Small intestine (tissue), 7 donors: ENCODE data around the gene DPP6. TPM values are rescaled to one million over a fixed set of nuclear protein-coding genes. Genes with fewer than 3 reads are reported as not detected.

ENCODE experiments used
- DNase-seq, 2 donors: peaks; one replicate each; pipeline versions ENCODE4 v3.0.0 to v3.0.0-alpha.2; 2013
- FAIRE-seq: peaks from 2 replicates; lab custom pipeline; 2012; peaks lifted over from hg19 to GRCh38; lab: Jason Lieb, UNC
- H3K27ac ChIP-seq, 3 donors: one replicate each; pipeline ENCODE4 v1.5.1; 2013; ENCODE audit warnings: low read length in 2 of 3, mild to moderate bottlenecking in 2 of 3, control low read depth in 1 of 3, inconsistent platforms in 1 of 3, low read depth in 1 of 3, moderate library complexity in 1 of 3
- H3K27me3 ChIP-seq, 3 donors: one replicate each; pipeline ENCODE4 v1.6.1; 2013; ENCODE audit warnings: low read length in 3 of 3, inconsistent platforms in 1 of 3; ENCODE audit not compliant: control insufficient read depth in 3 of 3, insufficient read depth in 3 of 3
- H3K36me3 ChIP-seq, 3 donors: one replicate each; pipeline ENCODE4 v1.6.1; 2013; ENCODE audit warnings: low read length in 3 of 3, inconsistent platforms in 1 of 3, low read depth in 1 of 3, mild to moderate bottlenecking in 1 of 3, moderate library complexity in 1 of 3; ENCODE audit not compliant: control insufficient read depth in 3 of 3, insufficient read depth in 2 of 3
- H3K4me1 ChIP-seq, 3 donors: one replicate each; pipeline ENCODE4 v1.6.1; 2013; ENCODE audit warnings: low read length in 2 of 3, inconsistent platforms in 1 of 3, low read depth in 1 of 3, mild to moderate bottlenecking in 1 of 3, moderate library complexity in 1 of 3; ENCODE audit not compliant: control insufficient read depth in 3 of 3, insufficient read depth in 2 of 3
- H3K4me3 ChIP-seq, 3 donors: one replicate each; pipeline ENCODE4 v1.5.1; 2013; ENCODE audit warnings: low read length in 3 of 3, control low read depth in 1 of 3, inconsistent platforms in 1 of 3, low read depth in 1 of 3, mild to moderate bottlenecking in 1 of 3, moderate library complexity in 1 of 3
- H3K9me3 ChIP-seq, 2 donors: one replicate each; pipeline ENCODE4 v1.6.1; 2013; ENCODE audit warnings: low read depth in 1 of 2, low read length in 1 of 2; ENCODE audit not compliant: control insufficient read depth in 2 of 2, insufficient read depth in 1 of 2
- WGBS, 3 donors: extraction: QIAGEN DNeasy Blood & Tissue Kit; methylation state at CpG; one replicate each; pipeline ENCODE4 v1.1.7; 2013; 5-methylcytosine and 5-hydroxymethylcytosine counted together
- polyA plus RNA-seq, 4 donors: library from polyadenylated mRNA; stranded (reverse) in 3 of 4; unstranded in 1 of 4; fragments of 200-250 nt in 3 of 4; fragments of 120-200 nt in 1 of 4; gene quantifications; one replicate each; pipeline versions ENCODE4 v1.2.1 to v1.2.3, GENCODE V29; 2013
- donor health status: healthy with polysubstance abuse.
- donor health status: control.
- donor health status: control.
- donor health status: Bipolar disorder and iron deficiency.
- donor health status: healthy.

DPP6 gene
- polyA plus RNA-seq, 4 donors = 0.80 to 1.8 TPM; not detected in 2

- Histone ChIP-seq H3K27me3 (no peaks in the 10 kb centered on the region), H3K4me1 (no peaks in the 10 kb centered on the region), H3K36me3 (no peaks in the 10 kb centered on the region), H3K9me3 (peaks cover 0 to 3% of the 10 kb centered on the region in 2 donors), H3K27ac (no peak overlapping the region), H3K4me3 (no peak overlapping the region)
- no peak for DNase-seq
- 87 to 89% (median 87%) methylated on average over 8 of the region's 8 CpGs for WGBS, 3 donors
- FAIRE-seq = no peak
Measured at GRCh38 chr7:154385214-154385613, 333.0 kb downstream of the DPP6 start.

- no peak overlapping the region for H3K27ac ChIP-seq
- FAIRE-seq = no peak
- DNase-seq = no peak
Measured at GRCh38 chr7:154387252-154387651, 335.1 kb downstream of the DPP6 start.

GRCh38 chr7:154388412-154388811, 336.2 kb downstream of the DPP6 start:
- Histone ChIP-seq H3K4me1 (no peaks in the 10 kb centered on the region), H3K9me3 (peaks cover 0 to 3% of the 10 kb centered on the region in 2 donors), H3K36me3 (no peaks in the 10 kb centered on the region), H3K27ac (no peak overlapping the region), H3K4me3 (no peak overlapping the region), H3K27me3 (no peaks in the 10 kb centered on the region)
- DNase-seq (no peak), FAIRE-seq (no peak)
- WGBS, 3 donors = 69 to 81% (median 78%) methylated on average over 4 of the region's 4 CpGs

More at GRCh38 chr7:154387252-154387651, 335.1 kb downstream of the DPP6 start:
- H3K4me1 ChIP-seq = no peaks in the 10 kb centered on the region
- no peak overlapping the region for H3K4me3 ChIP-seq
- no peaks in the 10 kb centered on the region for H3K27me3 ChIP-seq
- no peaks in the 10 kb centered on the region for H3K36me3 ChIP-seq
- H3K9me3 ChIP-seq = peaks cover 0 to 3% of the 10 kb centered on the region in 2 donors

GRCh38 chr7:154388999-154389398, 336.8 kb downstream of the DPP6 start:
- Histone ChIP-seq H3K36me3 (no peaks in the 10 kb centered on the region), H3K4me3 (no peak overlapping the region), H3K27me3 (no peaks in the 10 kb centered on the region), H3K4me1 (no peaks in the 10 kb centered on the region), H3K27ac (no peak overlapping the region), H3K9me3 (peaks cover 0 to 3% of the 10 kb centered on the region in 2 donors)
- 29 to 45% (median 35%) methylated on average over 10 of the region's 10 CpGs for WGBS, 3 donors
- DNase-seq (no peak), FAIRE-seq (no peak)

- DNase-seq (no peak), FAIRE-seq (no peak)
- H3K4me3 ChIP-seq = no peak overlapping the region
- 95 to 97% (median 97%) methylated on average over 17 of the region's 17 CpGs for WGBS, 3 donors
- no peaks in the 10 kb centered on the region for H3K27me3 ChIP-seq
- no peaks in the 10 kb centered on the region for H3K4me1 ChIP-seq
- no peaks in the 10 kb centered on the region for H3K36me3 ChIP-seq
- H3K9me3 ChIP-seq = no peaks in the 10 kb centered on the region
- H3K27ac ChIP-seq = no peak overlapping the region
Measured at GRCh38 chr7:154390961-154391360, 338.8 kb downstream of the DPP6 start.

- no peak for FAIRE-seq
- H3K4me3 ChIP-seq = no peak overlapping the region
- 77 to 81% (median 80%) methylated on average over 2 of the region's 2 CpGs for WGBS, 3 donors
Measured at GRCh38 chr7:154394804-154395203, 342.6 kb downstream of the DPP6 start.

GRCh38 chr7:154406312-154406711, 354.1 kb downstream of the DPP6 start:
- no peaks in the 10 kb centered on the region for H3K4me1 ChIP-seq
- DNase-seq (no peak), FAIRE-seq (no peak)
- WGBS, 3 donors = 87 to 90% (median 88%) methylated on average over 8 of the region's 8 CpGs
- no peak overlapping the region for H3K4me3 ChIP-seq
- no peaks in the 10 kb centered on the region for H3K36me3 ChIP-seq
- no peaks in the 10 kb centered on the region for H3K9me3 ChIP-seq
- H3K27ac ChIP-seq = no peak overlapping the region
- no peaks in the 10 kb centered on the region for H3K27me3 ChIP-seq

More at GRCh38 chr7:154394804-154395203, 342.6 kb downstream of the DPP6 start:
- no peaks in the 10 kb centered on the region for H3K27me3 ChIP-seq
- no peaks in the 10 kb centered on the region for H3K36me3 ChIP-seq
- H3K9me3 ChIP-seq = no peaks in the 10 kb centered on the region
- DNase-seq = no peak
- H3K27ac ChIP-seq = no peak overlapping the region
- H3K4me1 ChIP-seq = no peaks in the 10 kb centered on the region

GRCh38 chr7:154409703-154410311, 357.6 kb downstream of the DPP6 start:
- Histone ChIP-seq H3K36me3 (no peaks in the 10 kb centered on the region), H3K9me3 (no peaks in the 10 kb centered on the region), H3K4me3 (no peak overlapping the region), H3K27ac (no peak overlapping the region), H3K4me1 (no peaks in the 10 kb centered on the region), H3K27me3 (no peaks in the 10 kb centered on the region)
- FAIRE-seq = no peak
- WGBS, 3 donors = 36 to 48% (median 38%) methylated on average over 5 of the region's 5 CpGs
- DNase-seq = peak in 1 of 2 donors; percentile 13

GRCh38 chr7:154412105-154412504, 359.9 kb downstream of the DPP6 start:
- H3K27me3 ChIP-seq = no peaks in the 10 kb centered on the region

More at GRCh38 chr7:154412105-154412504, 359.9 kb downstream of the DPP6 start:
- H3K4me3 ChIP-seq = no peak overlapping the region
- FAIRE-seq (no peak), DNase-seq (no peak)
- whole genome bisulfite sequencing, 3 donors = 61 to 68% (median 65%) methylated on average over 2 of the region's 2 CpGs
- H3K4me1 ChIP-seq = no peaks in the 10 kb centered on the region
- H3K9me3 ChIP-seq = peaks cover 0 to 2% of the 10 kb centered on the region in 2 donors
- no peaks in the 10 kb centered on the region for H3K36me3 ChIP-seq
- no peak overlapping the region for H3K27ac ChIP-seq
